Activated CD8-positive, alpha-beta T cell treated with anti-CD3 and anti-CD28 coated beads for 36 hours (primary cell): ENCODE measurements around the gene WRAP73. TPM values are rescaled to one million over a fixed set of nuclear protein-coding genes. Genes with fewer than 3 reads are reported as not detected.

Source experiments
- ATAC-seq: fragments of 200-7000 bp; cut with Tn5 transposase; one replicate; pipeline ENCODE4 v1.10.0; 2021; ENCODE audit warnings: mild to moderate bottlenecking, moderate library complexity
- CTCF ChIA-PET: fragments of 350-600 bp; sonication (Branson Sonifier 250); formaldehyde crosslinking; loops from one replicate; lab custom pipeline; 2021; ENCODE audit warnings: antibody characterized with exemption; lab: Charles Lee
- POLR2A ChIA-PET: fragments of 350-600 bp; sonication (Branson Sonifier 250); formaldehyde crosslinking; loops from one replicate; lab custom pipeline; 2021; ENCODE audit warnings: antibody characterized with exemption; lab: Charles Lee
- DNase-seq: peaks from one replicate; pipeline ENCODE4 v3.0.0-alpha.2; 2020
- H3K27ac Mint-ChIP-seq: one replicate; pipeline ENCODE4 v1.8.0; 2021; ENCODE audit warnings: mild to moderate bottlenecking, mixed read lengths
- H3K27me3 Mint-ChIP-seq: one replicate; pipeline ENCODE4 v1.8.0; 2021; ENCODE audit warnings: mixed read lengths
- H3K36me3 Mint-ChIP-seq: one replicate; pipeline ENCODE4 v1.8.0; 2021; ENCODE audit warnings: low read depth, mixed read lengths
- H3K4me1 Mint-ChIP-seq: one replicate; pipeline ENCODE4 v1.8.0; 2021; ENCODE audit warnings: low read depth, mixed read lengths
- H3K4me3 Mint-ChIP-seq: one replicate; pipeline ENCODE4 v1.8.0; 2021; ENCODE audit warnings: mild to moderate bottlenecking, moderate library complexity, mixed read lengths
- H3K9me3 Mint-ChIP-seq: one replicate; pipeline ENCODE4 v1.8.0; 2021; ENCODE audit warnings: mixed read lengths
- CTCF ChIP-seq: fragments of 200-600 bp; IDR thresholded peaks from one replicate; pipeline ENCODE4 v1.8.0; 2022; ENCODE audit warnings: antibody characterized with exemption, mild to moderate bottlenecking
- intact Hi-C: fragments of 100-400 bp; cut with micrococcal nuclease; formaldehyde crosslinking; loops from one replicate; pipeline ENCODE4 v1.10.0; 2022
- total RNA-seq, 2 experiments: library from RNA; stranded (reverse); gene quantifications; one replicate each; pipeline ENCODE4 v1.2.3, GENCODE V29; 2021

Gene WRAP73
- total RNA-seq, 2 experiments from 2014 or later: 34.2 to 35.4 TPM

DNA sequence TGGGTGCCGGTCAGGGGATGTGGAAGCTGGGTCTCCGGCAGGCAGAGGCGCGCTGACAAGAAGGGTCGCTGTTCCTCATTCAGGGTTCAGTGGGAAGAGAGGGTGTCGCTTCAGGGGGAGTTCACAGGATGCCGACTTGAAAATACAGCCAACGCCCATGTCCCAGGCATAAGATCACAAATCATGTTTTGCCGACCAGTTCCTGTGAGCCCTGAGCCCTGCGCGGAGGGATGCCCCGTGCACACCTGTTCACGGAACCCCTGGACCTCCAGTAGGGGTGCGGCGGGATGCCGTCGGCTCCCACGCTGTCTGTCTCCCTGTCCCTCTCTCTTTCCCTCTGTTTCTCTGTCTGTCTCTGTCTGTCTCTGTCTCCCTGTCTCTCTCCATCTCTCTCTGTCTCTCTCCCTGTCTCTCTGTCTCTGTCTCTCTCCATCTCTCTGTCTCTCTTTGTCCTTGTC lies 29.2 kb upstream of the WRAP73 start:
- Mint-ChIP-seq H3K9me3 (no peaks in the 10 kb centered on the region), H3K27ac (no peak overlapping the region), H3K4me3 (no peak overlapping the region), H3K4me1 (peaks cover 17% of the 10 kb centered on the region), H3K27me3 (peaks cover 14% of the 10 kb centered on the region), H3K36me3 (no peaks in the 10 kb centered on the region)
- no peak for DNase-seq
- POLR2A ChIA-PET: no interaction called here
- intact Hi-C loops: no loop called here
- CTCF ChIA-PET: no interaction called here
- ATAC-seq: no peak
- TF ChIP-seq CTCF: no peak

- no peak overlapping the region for H3K4me3 Mint-ChIP-seq
- CTCF ChIA-PET: no interaction called here
- H3K9me3 Mint-ChIP-seq: no peaks in the 10 kb centered on the region
- no peak for DNase-seq
- H3K27me3 Mint-ChIP-seq: peaks cover 14% of the 10 kb centered on the region
- POLR2A ChIA-PET: no interaction called here
- intact Hi-C loops: no loop called here
- peaks cover 18% of the 10 kb centered on the region for H3K4me1 Mint-ChIP-seq
- no peak for ATAC-seq
- TF ChIP-seq CTCF: no peak
- no peaks in the 10 kb centered on the region for H3K36me3 Mint-ChIP-seq
- H3K27ac Mint-ChIP-seq: no peak overlapping the region
These were observed 28.6 kb upstream of the WRAP73 start for GRCh38 chr1:3678361-3679097.

DNA sequence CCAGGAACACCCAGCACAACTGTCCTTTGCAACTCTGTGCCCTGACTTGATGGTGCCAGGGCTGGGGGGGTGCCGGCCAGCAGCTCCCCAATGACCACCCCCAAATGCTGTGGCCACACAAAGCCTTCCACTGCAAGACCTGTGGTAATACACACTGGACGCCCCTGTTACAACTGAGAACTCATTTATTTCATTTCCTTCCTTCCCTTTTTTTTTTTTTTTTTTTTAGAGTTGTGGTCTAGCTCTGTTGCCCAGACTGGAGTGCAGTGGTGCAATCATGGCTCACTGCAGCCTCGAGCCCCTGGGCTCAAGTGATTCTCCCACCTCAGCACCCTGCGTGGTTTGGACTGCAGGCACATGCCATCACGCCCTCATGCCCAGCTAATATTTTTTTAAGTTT lies 27.6 kb upstream of the WRAP73 start:
- ATAC-seq: no peak
- no peaks in the 10 kb centered on the region for H3K9me3 Mint-ChIP-seq
- TF ChIP-seq CTCF: no peak

GRCh38 chr1:3676581-3677470 lies 26.9 kb upstream of the WRAP73 start:
- Mint-ChIP-seq H3K9me3 (no peaks in the 10 kb centered on the region), H3K27ac (no peak overlapping the region), H3K4me1 (peaks cover 21% of the 10 kb centered on the region), H3K36me3 (no peaks in the 10 kb centered on the region), H3K4me3 (no peak overlapping the region), H3K27me3 (peaks cover 16% of the 10 kb centered on the region)
- TF ChIP-seq CTCF: no peak
- ATAC-seq (peak; percentile 74), DNase-seq (peak; percentile 62)
- intact Hi-C loops: no loop called here
- POLR2A ChIA-PET: no interaction called here
- CTCF ChIA-PET: interaction anchor here (1.0 kb wide), 1 partner anchor 48 kb away, joined by 3 read pairs; no protein-coding TSS in a partner anchor

More for the DNA sequence above, 27.6 kb upstream of the WRAP73 start:
- peaks cover 15% of the 10 kb centered on the region for H3K27me3 Mint-ChIP-seq
- H3K4me3 Mint-ChIP-seq: no peak overlapping the region
- DNase-seq: no peak
- H3K4me1 Mint-ChIP-seq: peaks cover 21% of the 10 kb centered on the region
- intact Hi-C loops: no loop called here
- no peak overlapping the region for H3K27ac Mint-ChIP-seq
- ChIA-PET POLR2A (no interaction called here), CTCF (interaction anchor here (1.0 kb wide), 1 partner anchor 47 kb away, joined by 3 read pairs; no protein-coding TSS in a partner anchor)
- no peaks in the 10 kb centered on the region for H3K36me3 Mint-ChIP-seq
